Endodermal cell (in vitro differentiated cells): ENCODE data around the gene MTHFS. TPM values are rescaled to one million over a fixed set of nuclear protein-coding genes. Genes with fewer than 3 reads are reported as not detected.
A peak's percentile ranks its signal among the peaks of the same experiment; 100 is the strongest.

ENCODE experiments used
- DNase-seq: peaks from one replicate; pipeline ENCODE4 v3.0.0-alpha.2; 2017
- H3K27ac ChIP-seq: 2 replicates; pipeline ENCODE4 v1.5.1; 2013; ENCODE audit warnings: mild to moderate bottlenecking, low read depth, low read length, moderate library complexity
- H3K27me3 ChIP-seq: 2 replicates; pipeline ENCODE4 v1.6.1; 2013; ENCODE audit warnings: mild to moderate bottlenecking, low read length, moderate library complexity; ENCODE audit not compliant: insufficient read depth, control insufficient read depth, poor library complexity, severe bottlenecking
- H3K36me3 ChIP-seq: 2 replicates; pipeline ENCODE4 v1.7.0; 2013; ENCODE audit warnings: mild to moderate bottlenecking, low read length, moderate library complexity; ENCODE audit not compliant: control insufficient read depth, insufficient read depth
- H3K4me1 ChIP-seq: one replicate; pipeline ENCODE4 v1.7.0; 2013; ENCODE audit warnings: low read length; ENCODE audit not compliant: control insufficient read depth, insufficient read depth
- H3K4me3 ChIP-seq: 2 replicates; pipeline ENCODE4 v1.5.1; 2013; ENCODE audit warnings: mild to moderate bottlenecking, low read length, moderate library complexity
- H3K9ac ChIP-seq: 2 replicates; pipeline ENCODE4 v1.6.1; 2013; ENCODE audit warnings: mild to moderate bottlenecking, low read length, moderate library complexity; ENCODE audit not compliant: poor library complexity, severe bottlenecking; ENCODE audit errors: extremely low read depth
- H3K9me3 ChIP-seq: 2 replicates; pipeline ENCODE4 v1.6.1; 2013; ENCODE audit warnings: mild to moderate bottlenecking, low read length, moderate library complexity; ENCODE audit not compliant: control insufficient read depth
- H3K27ac Mint-ChIP-seq: 2 replicates; pipeline ENCODE4 v1.8.0; 2020; ENCODE audit warnings: mixed read lengths
- H3K27me3 Mint-ChIP-seq: 2 replicates; pipeline ENCODE4 v1.8.0; 2021; ENCODE audit warnings: mild to moderate bottlenecking, mixed read lengths; ENCODE audit not compliant: insufficient read depth
- H3K36me3 Mint-ChIP-seq: 2 replicates; pipeline ENCODE4 v1.8.0; 2020; ENCODE audit warnings: low read depth, mixed read lengths
- H3K4me1 Mint-ChIP-seq: 2 replicates; pipeline ENCODE4 v1.8.0; 2020; ENCODE audit warnings: mixed read lengths
- H3K4me3 Mint-ChIP-seq: 2 replicates; pipeline ENCODE4 v1.8.0; 2020; ENCODE audit warnings: mild to moderate bottlenecking, moderate library complexity, mixed read lengths
- H3K9me3 Mint-ChIP-seq: 2 replicates; pipeline ENCODE4 v1.8.0; 2020; ENCODE audit warnings: mild to moderate bottlenecking, mixed read lengths
- WGBS, 2 experiments: methylation state at CpG; one replicate each; pipeline versions ENCODE4 v1.1.5 to v1.1.7; 2013; ENCODE audit warnings: missing lambda C conversion rate in 2 of 2, mixed read lengths in 1 of 2; ENCODE audit not compliant: insufficient coverage in 1 of 2, insufficient read length in 1 of 2; 5-methylcytosine and 5-hydroxymethylcytosine counted together
- total RNA-seq, 2 donors: library from RNA; stranded (reverse); fragmentation: NEBNext Ultra II Directional in 1 of 2; extraction: Animal tissue kit (Norgen Biotek cat#: 25700) in 1 of 2; gene quantifications; 2 replicates in 1 of 2; 3 replicates in 1 of 2; pipeline ENCODE4 v1.2.1, GENCODE V29; 2021
- TF ChIP-seq, protein P1 (sequence below): fragments of 200-600 bp; sonication (generic); conservative IDR thresholded peaks from 2 replicates; pipeline ENCODE4 v1.5.0; 2021; ENCODE audit warnings: antibody characterized with exemption, mild to moderate bottlenecking

The MTHFS gene
- total RNA-seq, 2 donors from 2014 or later: 28.2 to 33.6 TPM

DNA sequence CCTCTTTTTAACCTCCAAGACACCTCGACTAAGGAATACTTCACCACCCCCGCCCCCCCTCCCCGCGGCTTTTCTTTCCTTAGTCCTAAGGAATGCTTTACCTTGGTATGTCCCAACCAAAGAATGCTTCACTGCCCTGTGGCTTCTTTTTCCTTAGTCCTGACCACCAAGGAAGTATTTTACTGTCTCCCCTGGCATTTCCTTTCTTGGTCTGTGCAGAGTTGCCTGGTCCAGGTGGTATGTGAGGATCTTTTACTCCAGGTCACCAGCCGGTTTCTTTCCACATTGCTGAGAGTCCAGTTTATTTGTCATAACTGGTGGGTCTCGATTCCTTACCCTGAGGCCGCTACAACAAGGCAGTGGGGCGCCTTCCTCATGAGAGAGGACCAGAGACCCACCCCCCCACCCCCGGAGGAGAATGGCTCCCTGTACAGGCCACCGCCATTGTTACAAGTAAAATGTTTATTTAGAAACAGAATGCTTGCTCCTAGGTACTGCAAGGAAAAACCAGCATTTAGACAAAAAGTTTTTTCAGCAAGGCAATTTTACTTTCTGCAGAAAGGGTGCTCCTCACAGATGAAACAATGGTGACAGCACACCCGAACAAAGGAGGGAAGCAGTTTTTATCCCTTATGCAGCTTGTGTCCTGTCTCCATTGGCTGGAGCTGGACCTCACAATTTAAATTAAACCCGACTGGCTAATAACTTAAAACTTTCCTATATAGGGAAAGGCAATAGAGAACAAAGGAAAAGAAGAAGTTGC lies 23.1 kb upstream of the MTHFS start:
- Histone ChIP-seq H3K27me3 (no peaks in the 10 kb centered on the region), H3K27ac (no peak overlapping the region), H3K9ac (no peak overlapping the region), H3K36me3 (peaks cover 69% of the 10 kb centered on the region), H3K4me1 (no peaks in the 10 kb centered on the region), H3K9me3 (peaks cover 82% of the 10 kb centered on the region), H3K4me3 (peak overlapping the region; percentile 71)
- Mint-ChIP-seq H3K27ac (peak overlapping the region; percentile 70), H3K36me3 (peaks cover 79% of the 10 kb centered on the region), H3K9me3 (peaks cover 83% of the 10 kb centered on the region), H3K4me3 (no peak overlapping the region), H3K4me1 (peaks cover 6% of the 10 kb centered on the region), H3K27me3 (no peaks in the 10 kb centered on the region)
- TF ChIP-seq, protein P1, sequence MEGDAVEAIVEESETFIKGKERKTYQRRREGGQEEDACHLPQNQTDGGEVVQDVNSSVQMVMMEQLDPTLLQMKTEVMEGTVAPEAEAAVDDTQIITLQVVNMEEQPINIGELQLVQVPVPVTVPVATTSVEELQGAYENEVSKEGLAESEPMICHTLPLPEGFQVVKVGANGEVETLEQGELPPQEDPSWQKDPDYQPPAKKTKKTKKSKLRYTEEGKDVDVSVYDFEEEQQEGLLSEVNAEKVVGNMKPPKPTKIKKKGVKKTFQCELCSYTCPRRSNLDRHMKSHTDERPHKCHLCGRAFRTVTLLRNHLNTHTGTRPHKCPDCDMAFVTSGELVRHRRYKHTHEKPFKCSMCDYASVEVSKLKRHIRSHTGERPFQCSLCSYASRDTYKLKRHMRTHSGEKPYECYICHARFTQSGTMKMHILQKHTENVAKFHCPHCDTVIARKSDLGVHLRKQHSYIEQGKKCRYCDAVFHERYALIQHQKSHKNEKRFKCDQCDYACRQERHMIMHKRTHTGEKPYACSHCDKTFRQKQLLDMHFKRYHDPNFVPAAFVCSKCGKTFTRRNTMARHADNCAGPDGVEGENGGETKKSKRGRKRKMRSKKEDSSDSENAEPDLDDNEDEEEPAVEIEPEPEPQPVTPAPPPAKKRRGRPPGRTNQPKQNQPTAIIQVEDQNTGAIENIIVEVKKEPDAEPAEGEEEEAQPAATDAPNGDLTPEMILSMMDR: no peak
- DNase-seq: peak; percentile 84
- WGBS, 2 experiments: 95 to 100% methylated on average over 3 to 11 of the region's 12 CpGs

DNA sequence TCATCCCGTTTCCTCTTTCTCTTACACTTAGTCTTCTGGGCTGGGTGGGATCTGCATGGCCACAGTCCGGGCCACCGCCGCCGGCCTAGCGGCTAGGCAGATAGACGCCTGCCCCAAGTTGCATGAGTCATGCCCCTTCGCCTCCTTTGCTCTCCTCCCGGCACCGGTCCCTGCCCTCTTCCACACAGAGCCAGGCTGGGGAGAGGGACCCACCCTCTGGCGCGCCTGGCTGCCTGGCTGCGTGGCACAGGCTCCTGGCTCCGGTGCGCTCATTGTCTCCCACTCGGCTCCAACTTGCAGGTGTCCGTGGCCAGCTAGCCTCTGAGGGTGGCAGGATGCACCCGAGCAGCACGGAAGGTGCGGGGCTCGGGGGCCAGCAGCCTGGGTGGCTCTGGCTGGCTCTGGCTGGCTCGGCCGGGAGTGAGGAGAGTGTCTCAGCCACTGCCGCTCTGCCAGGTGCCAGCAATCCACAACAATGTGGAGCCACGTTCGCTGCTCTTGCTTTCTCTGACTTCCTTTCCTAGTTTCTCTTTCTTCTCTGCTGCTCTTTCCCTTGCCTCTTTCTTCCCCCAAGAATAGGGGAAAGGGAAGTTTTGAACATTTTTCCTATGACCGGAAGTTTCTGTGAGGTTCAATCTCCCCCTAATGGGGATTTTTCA lies 22.4 kb upstream of the MTHFS start:
- 95 to 99% methylated on average over 17 to 27 of the region's 27 CpGs for WGBS, 2 experiments
- no peaks in the 10 kb centered on the region for H3K27me3 Mint-ChIP-seq
- peaks cover 85% of the 10 kb centered on the region for H3K36me3 Mint-ChIP-seq
- peak; percentile 93 for DNase-seq
- peak overlapping the region; percentile 70 for H3K27ac Mint-ChIP-seq
- H3K9me3 Mint-ChIP-seq: peaks cover 86% of the 10 kb centered on the region
- Histone ChIP-seq H3K4me3 (peak overlapping the region; percentile 49), H3K27me3 (no peaks in the 10 kb centered on the region), H3K9ac (no peak overlapping the region), H3K9me3 (peaks cover 82% of the 10 kb centered on the region), H3K27ac (no peak overlapping the region), H3K4me1 (no peaks in the 10 kb centered on the region), H3K36me3 (peaks cover 76% of the 10 kb centered on the region)
- H3K4me3 Mint-ChIP-seq: no peak overlapping the region
- TF ChIP-seq, protein P1: no peak
- peaks cover 6% of the 10 kb centered on the region for H3K4me1 Mint-ChIP-seq

GRCh38 chr15:79918278-79918677 lies 21.5 kb upstream of the MTHFS start:
- no peak overlapping the region for H3K27ac ChIP-seq
- no peaks in the 10 kb centered on the region for H3K27me3 Mint-ChIP-seq
- H3K4me3 ChIP-seq: no peak overlapping the region
- peaks cover 89% of the 10 kb centered on the region for H3K9me3 Mint-ChIP-seq
- peaks cover 92% of the 10 kb centered on the region for H3K9me3 ChIP-seq
- H3K27ac Mint-ChIP-seq: no peak overlapping the region
- H3K27me3 ChIP-seq: no peaks in the 10 kb centered on the region
- TF ChIP-seq, protein P1: no peak
- WGBS, 2 experiments: 97 to 100% methylated on average over 3 to 11 of the region's 11 CpGs
- peaks cover 90% of the 10 kb centered on the region for H3K36me3 Mint-ChIP-seq
- H3K4me3 Mint-ChIP-seq: no peak overlapping the region
- no peaks in the 10 kb centered on the region for H3K4me1 ChIP-seq
- H3K4me1 Mint-ChIP-seq: peaks cover 6% of the 10 kb centered on the region
- no peak overlapping the region for H3K9ac ChIP-seq
- H3K36me3 ChIP-seq: peaks cover 86% of the 10 kb centered on the region
- peak; percentile 88 for DNase-seq
